ENCODE measurements around the gene SYCP3.

DNA sequence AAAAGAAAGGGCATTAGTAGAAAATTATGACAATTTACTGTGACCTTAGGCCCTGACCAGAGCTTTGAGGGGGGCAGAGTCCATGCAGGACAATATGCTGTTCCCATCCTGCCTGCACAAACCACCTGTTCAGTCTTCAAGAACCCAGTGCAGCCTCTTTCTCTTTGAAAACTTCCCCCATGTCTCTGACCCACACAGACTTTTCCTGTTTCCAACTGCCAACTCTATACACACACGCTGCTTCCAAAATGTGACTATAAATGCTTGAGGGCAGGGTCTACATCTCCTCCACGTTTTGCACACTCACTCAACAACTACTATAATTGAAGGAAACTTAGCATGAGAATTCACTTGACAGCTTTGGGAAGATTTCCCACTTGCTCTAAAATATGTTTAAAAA, 36.6 kb upstream of the SYCP3 start:
- TF ChIP-seq POLR2AphosphoS5 (IDR thresholded peaks at IDR 0.05) = no peak
- no peak for TF ChIP-seq EP300 (IDR thresholded peaks at IDR 0.05)

All from stomach (tissue), 4 donors.